K562 treated with DMSO at 1 percent for 24 hours (cell line): Measurements from ENCODE around the gene DNAJA2. TPM values are rescaled to one million over a fixed set of nuclear protein-coding genes. Genes with fewer than 3 reads are reported as not detected.

ENCODE experiments used
- total RNA-seq: library from RNA; unstranded; fragments of 300-600 nt; gene quantifications from 2 replicates; pipeline ENCODE4 v1.2.3, GENCODE V29; 2022; ENCODE audit warnings: low read depth; ENCODE audit not compliant: insufficient read depth

The DNAJA2 gene
- total RNA-seq, result 35.1 and 36.0 TPM in 2 replicates

DNA sequence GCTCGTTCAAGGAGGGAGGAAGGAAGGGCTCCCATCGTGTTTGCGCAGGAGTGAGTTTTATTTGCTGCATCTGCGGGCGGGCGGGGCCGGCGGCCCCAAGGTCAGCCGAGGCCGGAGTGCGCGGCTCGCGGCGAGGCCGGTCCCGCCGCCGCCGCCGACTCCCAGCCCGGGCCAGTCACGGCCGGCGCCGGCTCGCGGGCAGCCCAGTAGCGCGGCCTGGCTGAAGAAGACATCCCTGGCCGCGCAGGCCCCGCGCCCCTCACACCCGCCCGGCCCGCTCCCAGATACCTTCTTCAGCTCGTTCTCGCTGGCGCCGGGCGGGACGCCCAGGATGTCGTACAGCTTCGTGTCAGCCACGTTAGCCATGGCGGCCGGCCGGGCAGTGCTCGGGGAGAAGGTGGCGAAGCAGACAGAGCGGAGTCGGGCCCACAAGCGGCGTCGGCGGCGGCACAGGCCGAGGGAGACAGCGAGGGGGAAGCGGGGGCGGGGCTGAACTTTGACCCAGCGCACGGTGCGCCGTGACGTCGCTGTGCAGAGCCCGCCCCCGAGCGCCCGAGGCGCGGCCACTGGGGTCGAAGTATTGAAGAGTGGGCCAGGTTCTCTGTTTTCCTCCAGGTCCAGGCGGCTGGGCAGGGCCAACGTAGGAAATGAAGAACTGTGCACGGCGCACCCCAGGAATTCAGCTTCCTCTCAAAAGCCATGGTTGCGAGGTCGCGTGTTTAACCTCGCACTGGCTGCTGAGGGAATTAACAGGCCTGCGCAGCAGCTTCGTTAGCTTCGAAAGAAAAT, at the start of gene DNAJA2:
DNAJA2 (minus strand) TSS at position 468 of the 789 bp plus-strand sequence; CDS start at position 366, 102 bp downstream.

Other genes starting within 250 kb of the DNAJA2 start
- 6.6 and 9.1 TPM in 2 replicates for gene MYLK3, start 225.3 kb downstream of the DNAJA2 start, total RNA-seq
- gene C16orf87, start 142.5 kb downstream of the DNAJA2 start, total RNA-seq, result 5.7 and 9.2 TPM in 2 replicates
- gene GPT2, start 89.3 kb downstream of the DNAJA2 start, total RNA-seq, result 17.9 and 25.6 TPM in 2 replicates
- gene NETO2, start 170.3 kb upstream of the DNAJA2 start, total RNA-seq, result 15.1 and 18.7 TPM in 2 replicates